Thyroid gland (tissue), 4 donors: Measurements from ENCODE around the gene KPNA1.

Experiments used
- POLR2A ChIP-seq, 2 donors: fragments of 450-650 bp; IDR thresholded peaks; one replicate each; pipeline ENCODE4 v1.6.1; 2017; ENCODE audit warnings: antibody characterized with exemption in 2 of 2, mild to moderate bottlenecking in 2 of 2, moderate library complexity in 1 of 2
- TF ChIP-seq, protein P1 (sequence below), 6 experiments: fragments of 200-600 bp in 3 of 6; fragments of 450-650 bp in 3 of 6; sonication (generic) in 3 of 6; IDR thresholded peaks; one replicate each; pipeline ENCODE4 v1.5.1; 2016 to 2019; ENCODE audit warnings: antibody characterized with exemption in 6 of 6, mild to moderate bottlenecking in 2 of 6, inconsistent platforms in 1 of 6, moderate library complexity in 1 of 6

- TF ChIP-seq, protein P1, sequence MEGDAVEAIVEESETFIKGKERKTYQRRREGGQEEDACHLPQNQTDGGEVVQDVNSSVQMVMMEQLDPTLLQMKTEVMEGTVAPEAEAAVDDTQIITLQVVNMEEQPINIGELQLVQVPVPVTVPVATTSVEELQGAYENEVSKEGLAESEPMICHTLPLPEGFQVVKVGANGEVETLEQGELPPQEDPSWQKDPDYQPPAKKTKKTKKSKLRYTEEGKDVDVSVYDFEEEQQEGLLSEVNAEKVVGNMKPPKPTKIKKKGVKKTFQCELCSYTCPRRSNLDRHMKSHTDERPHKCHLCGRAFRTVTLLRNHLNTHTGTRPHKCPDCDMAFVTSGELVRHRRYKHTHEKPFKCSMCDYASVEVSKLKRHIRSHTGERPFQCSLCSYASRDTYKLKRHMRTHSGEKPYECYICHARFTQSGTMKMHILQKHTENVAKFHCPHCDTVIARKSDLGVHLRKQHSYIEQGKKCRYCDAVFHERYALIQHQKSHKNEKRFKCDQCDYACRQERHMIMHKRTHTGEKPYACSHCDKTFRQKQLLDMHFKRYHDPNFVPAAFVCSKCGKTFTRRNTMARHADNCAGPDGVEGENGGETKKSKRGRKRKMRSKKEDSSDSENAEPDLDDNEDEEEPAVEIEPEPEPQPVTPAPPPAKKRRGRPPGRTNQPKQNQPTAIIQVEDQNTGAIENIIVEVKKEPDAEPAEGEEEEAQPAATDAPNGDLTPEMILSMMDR (IDR thresholded peaks at IDR 0.05) = no peak
- no peak for TF ChIP-seq POLR2A (IDR thresholded peaks at IDR 0.05)
Observed at GRCh38 chr3:122394173-122394572, 120.6 kb downstream of the KPNA1 start.
